ENCODE measurements around the gene MSANTD2. TPM values are rescaled to one million over a fixed set of nuclear protein-coding genes. Genes with fewer than 3 reads are reported as not detected.

The MSANTD2 gene
- total RNA-seq, 2 experiments from 2014 or later: 5.8 to 7.3 TPM

GRCh38 chr11:124760205-124760652, 40.0 kb downstream of the MSANTD2 start:
- CTCF ChIA-PET: interaction anchor here (1.4 to 7.2 kb wide), 6 partner anchors 10 to 106 kb away, joined by 3 to 92 read pairs (median 12); no protein-coding TSS in a partner anchor

GRCh38 chr11:124759266-124760204, 40.7 kb downstream of the MSANTD2 start:
- intact Hi-C loops (cut with micrococcal nuclease): loop anchor here (2.0 to 5.0 kb wide), 3 partner anchors 13 to 78 kb away; no protein-coding TSS in a partner anchor
- peaks cover 43% of the 10 kb centered on the region for H3K27me3 Mint-ChIP-seq
- peak overlapping the region; percentile 32 for H3K4me3 Mint-ChIP-seq
- no peak overlapping the region for H3K27ac Mint-ChIP-seq
- H3K4me1 Mint-ChIP-seq (ENCODE audit: low read depth): peaks cover 24% of the 10 kb centered on the region
- DNase-seq (no peak), ATAC-seq (no peak)
- POLR2A ChIA-PET: interaction anchor here (1.1 to 1.2 kb wide), 2 partner anchors 11 to 86 kb away, joined by 3 to 4 read pairs; partner anchors contain the start of genes SIAE and SPA17
- H3K36me3 Mint-ChIP-seq (ENCODE audit: low read depth): no peaks in the 10 kb centered on the region
- H3K9me3 Mint-ChIP-seq: no peaks in the 10 kb centered on the region
- CTCF ChIA-PET: interaction anchor here (1.1 to 5.9 kb wide), 10 partner anchors 10 to 106 kb away, joined by 3 to 77 read pairs (median 5); partner anchors contain the start of gene NRGN
- TF ChIP-seq, protein P1, sequence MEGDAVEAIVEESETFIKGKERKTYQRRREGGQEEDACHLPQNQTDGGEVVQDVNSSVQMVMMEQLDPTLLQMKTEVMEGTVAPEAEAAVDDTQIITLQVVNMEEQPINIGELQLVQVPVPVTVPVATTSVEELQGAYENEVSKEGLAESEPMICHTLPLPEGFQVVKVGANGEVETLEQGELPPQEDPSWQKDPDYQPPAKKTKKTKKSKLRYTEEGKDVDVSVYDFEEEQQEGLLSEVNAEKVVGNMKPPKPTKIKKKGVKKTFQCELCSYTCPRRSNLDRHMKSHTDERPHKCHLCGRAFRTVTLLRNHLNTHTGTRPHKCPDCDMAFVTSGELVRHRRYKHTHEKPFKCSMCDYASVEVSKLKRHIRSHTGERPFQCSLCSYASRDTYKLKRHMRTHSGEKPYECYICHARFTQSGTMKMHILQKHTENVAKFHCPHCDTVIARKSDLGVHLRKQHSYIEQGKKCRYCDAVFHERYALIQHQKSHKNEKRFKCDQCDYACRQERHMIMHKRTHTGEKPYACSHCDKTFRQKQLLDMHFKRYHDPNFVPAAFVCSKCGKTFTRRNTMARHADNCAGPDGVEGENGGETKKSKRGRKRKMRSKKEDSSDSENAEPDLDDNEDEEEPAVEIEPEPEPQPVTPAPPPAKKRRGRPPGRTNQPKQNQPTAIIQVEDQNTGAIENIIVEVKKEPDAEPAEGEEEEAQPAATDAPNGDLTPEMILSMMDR (IDR thresholded peaks at IDR 0.05): no peak

More at GRCh38 chr11:124760205-124760652, 40.0 kb downstream of the MSANTD2 start:
- no peaks in the 10 kb centered on the region for H3K36me3 Mint-ChIP-seq (ENCODE audit: low read depth)
- H3K27me3 Mint-ChIP-seq: peaks cover 43% of the 10 kb centered on the region
- no peak for DNase-seq
- ATAC-seq: no peak
- POLR2A ChIA-PET: interaction anchor here (1.0 kb wide), 1 partner anchor 32 kb away, joined by 3 read pairs; no protein-coding TSS in a partner anchor
- intact Hi-C loops (cut with micrococcal nuclease): loop anchor here (2.0 to 5.0 kb wide), 3 partner anchors 13 to 77 kb away; no protein-coding TSS in a partner anchor
- H3K27ac Mint-ChIP-seq: no peak overlapping the region
- H3K9me3 Mint-ChIP-seq: no peaks in the 10 kb centered on the region
- H3K4me3 Mint-ChIP-seq: peak overlapping the region; percentile 32
- H3K4me1 Mint-ChIP-seq (ENCODE audit: low read depth): peaks cover 24% of the 10 kb centered on the region
- TF ChIP-seq, protein P1 (IDR thresholded peaks at IDR 0.05): no peak

GRCh38 chr11:124758355-124759265, 41.6 kb downstream of the MSANTD2 start:
- Mint-ChIP-seq H3K9me3 (no peaks in the 10 kb centered on the region), H3K27ac (no peak overlapping the region), H3K4me3 (peak overlapping the region; percentile 62), H3K36me3 (ENCODE audit: low read depth) (no peaks in the 10 kb centered on the region), H3K4me1 (ENCODE audit: low read depth) (peaks cover 24% of the 10 kb centered on the region), H3K27me3 (peaks cover 43% of the 10 kb centered on the region)
- ChIA-PET CTCF (interaction anchor here (0.6 to 5.9 kb wide), 19 partner anchors 10 to 125 kb away, joined by 3 to 77 read pairs (median 4); partner anchors contain the start of genes MSANTD2, NRGN, SIAE and SPA17), POLR2A (interaction anchor here (0.8 to 1.3 kb wide), 5 partner anchors 9 to 85 kb away, joined by 3 to 4 read pairs (median 3); partner anchors contain the start of genes NRGN, SIAE and SPA17)
- intact Hi-C loops (cut with micrococcal nuclease): no loop called here
- ATAC-seq: peak; percentile 81
- DNase-seq: peak; percentile 78
- TF ChIP-seq, protein P1 (IDR thresholded peaks at IDR 0.05): peak; percentile 85

- H3K27me3 Mint-ChIP-seq: peaks cover 43% of the 10 kb centered on the region
- no peak overlapping the region for H3K4me3 Mint-ChIP-seq
- no peak for DNase-seq
- CTCF ChIA-PET: interaction anchor here (1.2 to 5.9 kb wide), 6 partner anchors 12 to 90 kb away, joined by 3 to 77 read pairs (median 14); partner anchors contain the start of gene MSANTD2
- intact Hi-C loops (cut with micrococcal nuclease): no loop called here
- POLR2A ChIA-PET: interaction anchor here (1.3 kb wide), 1 partner anchor 11 kb away, joined by 3 read pairs; no protein-coding TSS in a partner anchor
- H3K27ac Mint-ChIP-seq: no peak overlapping the region
- no peaks in the 10 kb centered on the region for H3K36me3 Mint-ChIP-seq (ENCODE audit: low read depth)
- TF ChIP-seq, protein P1 (IDR thresholded peaks at IDR 0.05): no peak
- ATAC-seq: no peak
- H3K4me1 Mint-ChIP-seq (ENCODE audit: low read depth): peaks cover 23% of the 10 kb centered on the region
- no peaks in the 10 kb centered on the region for H3K9me3 Mint-ChIP-seq
Observed at GRCh38 chr11:124757320-124757719, 42.9 kb downstream of the MSANTD2 start.

All from activated CD8-positive, alpha-beta T cell treated with anti-CD3 and anti-CD28 coated beads for 36 hours (primary cell).